ENCODE results near the gene CHMP1B.

CHMP1B gene

GRCh38 chr18:11864471-11864870 lies 13.3 kb downstream of the CHMP1B start:
- DNase-seq, result no peak
- intact Hi-C loops (cut with DNase I), result no loop called here

- intact Hi-C loops (cut with DNase I), result no loop called here
- DNase-seq, result no peak
These were observed 13.9 kb downstream of the CHMP1B start for GRCh38 chr18:11865071-11865470.

- DNase-seq, result no peak
- intact Hi-C loops (cut with DNase I), result no loop called here
These were observed 15.1 kb downstream of the CHMP1B start for GRCh38 chr18:11866329-11866728.

- DNase-seq, result no peak
- intact Hi-C loops (cut with DNase I), result no loop called here
These were observed 15.6 kb downstream of the CHMP1B start for GRCh38 chr18:11866764-11867163.

- intact Hi-C loops (cut with DNase I), result no loop called here
- DNase-seq, result no peak
These were observed 17.0 kb downstream of the CHMP1B start for GRCh38 chr18:11868230-11868629.

- no peak for DNase-seq
- intact Hi-C loops (cut with DNase I), result no loop called here
These were observed 20.3 kb downstream of the CHMP1B start for GRCh38 chr18:11871501-11871900.

GRCh38 chr18:11872479-11873136 lies 21.4 kb downstream of the CHMP1B start:
- intact Hi-C loops (cut with DNase I), result no loop called here
- DNase-seq, result no peak

- DNase-seq, result no peak
- intact Hi-C loops (cut with DNase I), result no loop called here
These were observed 22.6 kb downstream of the CHMP1B start for GRCh38 chr18:11873670-11874340.

GRCh38 chr18:11874676-11875075 lies 23.5 kb downstream of the CHMP1B start:
- intact Hi-C loops (cut with DNase I), result no loop called here
- no peak for DNase-seq

GRCh38 chr18:11877497-11878135 lies 26.4 kb downstream of the CHMP1B start:
- intact Hi-C loops (cut with DNase I), result no loop called here

GRCh38 chr18:11880586-11881304 lies 29.5 kb downstream of the CHMP1B start:
- intact Hi-C loops (cut with DNase I), result no loop called here
- no peak for DNase-seq

More at GRCh38 chr18:11877497-11878135, 26.4 kb downstream of the CHMP1B start:
- no peak for DNase-seq

GRCh38 chr18:11882636-11883035 lies 31.4 kb downstream of the CHMP1B start:
- DNase-seq, result no peak
- intact Hi-C loops (cut with DNase I), result no loop called here

- DNase-seq, result no peak
- intact Hi-C loops (cut with DNase I), result no loop called here
These were observed 31.9 kb downstream of the CHMP1B start for GRCh38 chr18:11883153-11883552.

GRCh38 chr18:11884396-11885030 lies 33.3 kb downstream of the CHMP1B start:
- intact Hi-C loops (cut with DNase I), result no loop called here
- no peak for DNase-seq

- peak in 6 of 10 donors; percentile 11 to 88 (median 31) for DNase-seq
- intact Hi-C loops (cut with DNase I), result no loop called here
These were observed 34.2 kb downstream of the CHMP1B start for GRCh38 chr18:11885278-11885947.

GRCh38 chr18:11886577-11887110 lies 35.4 kb downstream of the CHMP1B start:
- no peak for DNase-seq
- intact Hi-C loops (cut with DNase I), result no loop called here

- intact Hi-C loops (cut with DNase I), result no loop called here
- DNase-seq, result no peak
These were observed 36.3 kb downstream of the CHMP1B start for GRCh38 chr18:11887328-11888128.

- intact Hi-C loops (cut with DNase I), result no loop called here
These were observed 37.5 kb downstream of the CHMP1B start for GRCh38 chr18:11888726-11889125.

GRCh38 chr18:11889284-11889683 lies 38.1 kb downstream of the CHMP1B start:
- no peak for DNase-seq
- intact Hi-C loops (cut with DNase I), result no loop called here

More at GRCh38 chr18:11888726-11889125, 37.5 kb downstream of the CHMP1B start:
- no peak for DNase-seq

Data from posterior cingulate gyrus (tissue), 11 donors.